NCI-H146 (cell line): Measurements from ENCODE around the gene TUSC2.
A peak's percentile ranks its signal among the peaks of the same experiment; 100 is the strongest.

Experiments used
- DNase-seq: peaks from one replicate; lab custom pipeline; 2025; lab: John Stamatoyannopoulos, UW

Gene TUSC2

DNA sequence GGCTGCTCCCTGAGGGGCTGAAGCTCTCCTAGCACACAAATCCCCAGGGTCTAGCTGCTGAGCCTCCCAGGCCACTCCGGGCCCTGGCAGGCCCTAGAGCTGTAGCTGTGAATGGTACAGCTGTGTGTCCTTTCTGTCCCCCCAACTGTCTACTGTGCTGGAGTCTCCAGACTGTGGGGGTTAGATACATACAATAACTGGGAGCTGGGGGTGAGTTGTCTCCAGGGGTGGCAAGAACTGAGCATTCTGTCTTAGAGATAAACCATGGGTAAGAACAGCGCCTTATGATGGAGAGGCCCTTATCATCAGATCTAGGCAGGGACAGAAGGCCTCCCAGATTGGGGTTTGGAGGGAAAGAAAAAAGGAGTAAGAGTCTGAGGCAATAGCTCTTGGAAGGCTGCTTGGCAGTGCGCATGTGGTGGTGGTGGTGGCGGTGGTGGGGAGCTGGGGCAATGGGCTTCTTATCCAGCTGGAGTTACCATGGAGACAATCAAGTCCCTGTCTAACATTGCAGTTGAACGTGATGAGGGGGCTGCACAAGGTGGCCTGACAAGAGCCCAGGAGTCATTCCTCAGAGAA lies 26.3 kb upstream of the TUSC2 start:
- DNase-seq = no peak

GRCh38 chr3:50353245-50354004 lies 25.4 kb upstream of the TUSC2 start:
- no peak for DNase-seq

GRCh38 chr3:50352781-50353180 lies 24.8 kb upstream of the TUSC2 start:
- no peak for DNase-seq

DNA sequence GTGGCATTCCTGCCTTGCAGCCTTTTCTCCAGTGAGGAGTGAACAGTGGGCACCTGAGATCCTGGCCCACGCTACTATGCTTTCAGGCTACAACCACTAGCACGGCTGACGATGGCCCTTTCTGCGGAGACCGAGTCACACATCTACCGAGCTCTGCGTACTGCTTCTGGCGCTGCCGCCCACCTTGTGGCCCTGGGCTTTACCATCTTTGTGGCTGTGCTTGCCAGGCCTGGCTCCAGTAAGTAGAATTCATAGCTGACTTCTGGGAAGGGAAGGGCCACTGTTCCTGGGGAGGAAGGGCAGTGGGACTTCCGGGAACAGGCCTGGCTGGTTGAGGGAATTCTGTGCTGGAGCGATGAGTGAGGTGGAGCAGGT lies 23.3 kb upstream of the TUSC2 start:
- no peak for DNase-seq

DNA sequence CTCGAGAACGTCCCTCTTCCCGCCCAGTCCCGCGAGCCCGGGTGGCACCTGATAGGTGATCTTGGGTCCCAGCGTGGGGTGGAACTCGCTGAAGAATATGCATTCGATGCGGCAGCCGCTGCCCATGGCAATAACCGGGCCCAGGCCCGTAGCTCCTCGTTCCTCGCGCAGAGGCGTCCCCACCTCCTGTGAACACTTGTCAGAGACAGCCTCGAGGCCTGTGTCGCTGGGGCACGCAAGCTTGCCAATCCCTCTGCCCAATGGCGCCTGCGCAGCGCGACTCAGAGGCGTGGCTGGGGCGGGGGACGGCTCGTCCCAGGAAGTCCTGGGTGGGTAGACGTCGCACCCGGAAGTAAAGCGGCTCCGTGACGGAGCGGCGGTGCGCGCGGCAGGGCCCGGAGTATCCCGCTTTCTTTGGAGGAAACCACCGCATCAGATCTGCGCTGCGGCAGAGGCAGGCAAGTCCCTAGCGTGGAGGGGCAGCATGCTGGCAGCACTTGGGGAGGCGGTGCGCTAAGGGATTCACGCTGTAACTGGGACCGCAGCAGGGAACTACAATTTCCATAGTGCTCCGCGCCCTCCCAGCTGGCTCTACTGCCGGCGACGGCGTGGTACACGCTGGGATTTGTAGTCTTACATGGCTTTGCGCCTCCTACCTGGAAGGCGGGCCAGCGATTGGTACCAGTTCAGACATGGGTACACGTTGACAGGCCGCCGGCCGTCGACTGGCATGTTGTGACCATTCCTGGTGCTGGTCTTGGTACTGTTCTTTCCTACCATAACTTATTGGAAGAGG lies 22.7 kb upstream of the TUSC2 start, which contains the start of the genes CYB561D2 and NPRL2:
CYB561D2 (plus strand) TSS at position 336 of the 796 bp plus-strand sequence. CDS start 572 bp downstream, outside the sequence.
NPRL2 (minus strand) TSS at position 249 of the 796 bp plus-strand sequence; CDS start at position 126, 123 bp downstream.
- DNase-seq = peak; percentile 90

- DNase-seq = no peak
These were observed 22.1 kb upstream of the TUSC2 start for GRCh38 chr3:50350213-50350526.

- DNase-seq = peak; percentile 72
These were observed 19.3 kb upstream of the TUSC2 start for GRCh38 chr3:50347187-50347813.

DNA sequence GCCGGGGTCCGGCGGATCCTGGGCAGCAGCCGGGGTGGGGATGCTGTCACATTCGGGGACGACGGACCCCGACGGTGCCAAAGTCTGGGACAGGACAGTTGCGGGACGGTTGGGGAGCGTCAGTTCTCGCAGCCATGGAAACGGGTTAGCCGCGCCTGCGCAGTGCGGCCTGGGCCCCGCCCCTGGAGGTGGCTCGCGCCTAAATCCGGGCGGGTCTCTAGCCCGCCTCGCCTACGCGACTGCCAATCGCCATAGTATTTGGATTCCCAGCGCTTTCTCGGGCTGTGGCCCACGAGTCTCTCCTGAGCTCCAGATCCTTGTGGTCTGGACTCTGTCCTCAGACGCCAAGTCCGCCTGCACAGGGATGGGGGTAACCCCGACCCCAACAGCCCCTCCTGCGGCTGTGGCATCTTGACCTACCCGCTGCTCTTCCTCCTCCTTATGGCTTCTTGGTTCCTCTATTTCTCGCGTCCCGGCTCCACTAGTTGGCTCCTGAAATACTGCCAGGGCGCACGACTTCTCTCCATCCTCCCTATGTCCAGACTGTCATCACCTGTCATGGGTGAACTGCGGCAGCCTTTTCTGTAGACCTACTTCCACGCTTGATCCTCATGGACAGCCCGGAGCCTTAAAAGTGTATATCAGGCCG lies 17.7 kb upstream of the TUSC2 start, which contains the start of gene ZMYND10:
ZMYND10 (minus strand) TSS at position 147 of the 649 bp plus-strand sequence. CDS start 153 bp downstream, outside the sequence.
- DNase-seq = peak; percentile 64

DNA sequence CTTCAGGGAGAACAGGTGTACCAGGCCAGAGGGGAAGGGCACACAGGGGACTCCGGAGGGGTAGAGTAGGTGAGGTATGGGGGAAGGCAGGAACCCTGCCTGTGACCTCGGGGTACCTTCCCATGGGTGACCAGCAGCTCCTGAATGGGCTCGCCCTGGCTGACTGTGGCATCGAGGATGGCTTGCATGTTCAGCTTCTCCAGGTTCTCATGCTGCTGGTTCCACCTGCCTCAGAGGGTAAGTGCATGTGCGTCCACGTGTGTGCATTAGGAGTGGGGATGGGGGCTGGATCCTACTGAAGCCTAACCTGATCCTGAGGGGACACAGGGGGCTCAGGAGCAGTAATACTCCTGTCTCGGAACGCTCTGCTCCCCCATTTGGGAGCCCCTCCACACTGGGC lies 17.0 kb upstream of the TUSC2 start:
- no peak for DNase-seq

DNA sequence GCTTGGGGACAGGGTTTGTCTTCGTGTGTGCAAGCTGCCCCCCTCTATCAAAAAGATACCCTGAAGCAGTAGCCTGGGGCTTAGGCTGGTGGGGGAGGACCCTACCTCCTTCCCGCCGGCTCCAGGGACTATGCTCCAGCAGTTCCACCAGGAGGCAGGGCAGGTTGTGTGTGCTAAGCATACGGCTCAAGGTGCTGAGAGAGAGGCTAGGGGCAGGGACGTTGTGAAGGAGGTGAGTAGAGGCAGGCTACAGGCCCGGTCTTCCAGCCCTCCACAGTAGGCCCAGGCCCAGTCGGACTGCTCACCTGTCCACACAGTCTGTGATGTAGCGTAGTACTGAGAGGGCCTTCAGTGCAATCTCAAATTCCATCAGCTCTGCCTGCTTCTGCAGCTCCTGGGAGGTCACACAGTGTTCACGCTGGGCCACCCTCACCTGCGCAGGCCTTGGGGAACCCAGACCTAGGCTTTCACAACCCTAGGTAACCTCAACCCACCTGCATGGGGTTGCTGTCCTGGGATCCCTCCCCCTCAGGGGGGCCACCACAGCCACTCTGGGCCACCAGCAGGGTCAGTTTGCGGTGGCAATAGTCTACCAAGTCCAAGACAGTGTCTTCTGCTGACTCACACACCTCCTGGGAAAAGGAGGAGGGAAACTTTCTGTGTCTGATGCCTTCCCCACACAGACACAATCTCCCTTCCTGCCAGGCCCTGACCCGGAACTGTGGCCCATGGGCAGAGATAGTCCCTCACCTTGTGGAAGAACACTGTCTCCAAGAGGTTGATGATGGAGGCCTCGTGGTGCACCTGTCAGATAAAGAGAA lies 15.0 kb upstream of the TUSC2 start:
- no peak for DNase-seq

- DNase-seq = no peak
These were observed 14.1 kb upstream of the TUSC2 start for GRCh38 chr3:50341996-50342650.

DNA sequence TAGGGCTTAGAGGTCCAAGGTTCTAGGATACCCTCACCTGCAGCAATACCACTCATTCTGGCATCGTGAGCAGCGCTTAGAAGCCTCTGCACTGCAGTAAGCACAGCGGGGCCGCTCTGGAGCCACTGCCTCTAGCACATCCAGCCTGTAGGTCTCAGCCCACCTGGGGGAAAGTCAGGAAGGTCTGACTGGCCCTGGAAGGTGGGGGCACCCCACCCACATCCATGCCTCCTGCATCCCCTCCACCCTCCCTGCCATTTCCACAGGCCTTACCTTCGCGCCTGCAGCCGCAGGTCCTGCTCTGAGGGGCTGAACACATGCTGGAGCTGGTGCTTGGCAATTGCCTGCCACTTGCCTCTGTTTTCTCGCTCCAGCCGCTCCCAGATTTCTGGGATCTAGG lies 13.5 kb upstream of the TUSC2 start:
- DNase-seq = no peak

DNA sequence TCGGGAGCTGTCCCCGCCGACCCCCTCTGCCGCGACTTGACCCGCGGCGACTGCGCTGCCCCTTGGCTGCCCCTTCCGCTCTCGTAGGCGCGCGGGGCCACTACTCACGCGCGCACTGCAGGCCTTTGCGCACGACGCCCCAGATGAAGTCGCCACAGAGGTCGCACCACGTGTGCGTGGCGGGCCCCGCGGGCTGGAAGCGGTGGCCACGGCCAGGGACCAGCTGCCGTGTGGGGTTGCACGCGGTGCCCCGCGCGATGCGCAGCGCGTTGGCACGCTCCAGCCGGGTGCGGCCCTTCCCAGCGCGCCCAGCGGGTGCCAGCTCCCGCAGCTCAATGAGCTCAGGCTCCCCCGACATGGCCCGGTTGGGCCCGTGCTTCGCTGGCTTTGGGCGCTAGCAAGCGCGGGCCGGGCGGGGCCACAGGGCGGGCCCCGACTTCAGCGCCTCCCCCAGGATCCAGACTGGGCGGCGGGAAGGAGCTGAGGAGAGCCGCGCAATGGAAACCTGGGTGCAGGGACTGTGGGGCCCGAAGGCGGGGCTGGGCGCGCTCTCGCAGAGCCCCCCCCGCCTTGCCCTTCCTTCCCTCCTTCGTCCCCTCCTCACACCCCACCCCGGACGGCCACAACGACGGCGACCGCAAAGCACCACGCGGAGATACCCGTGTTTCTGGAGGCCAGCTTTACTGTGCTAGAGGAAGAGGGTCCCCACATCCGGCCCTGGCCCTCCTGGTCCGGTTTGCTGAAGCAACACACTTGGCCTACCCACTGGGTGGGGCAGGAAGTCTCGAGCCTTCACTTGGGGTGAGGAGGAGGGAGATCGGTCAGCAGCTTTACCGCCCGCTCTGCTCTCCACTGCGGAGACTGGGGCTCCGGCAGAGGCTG lies 12.7 kb upstream of the TUSC2 start, which contains the start of gene RASSF1:
RASSF1 (minus strand) TSS at position 389 of the 882 bp plus-strand sequence; CDS start at position 358, 31 bp downstream.
- DNase-seq = no peak

GRCh38 chr3:50340147-50340447 lies 12.1 kb upstream of the TUSC2 start:
- DNase-seq = no peak

DNA sequence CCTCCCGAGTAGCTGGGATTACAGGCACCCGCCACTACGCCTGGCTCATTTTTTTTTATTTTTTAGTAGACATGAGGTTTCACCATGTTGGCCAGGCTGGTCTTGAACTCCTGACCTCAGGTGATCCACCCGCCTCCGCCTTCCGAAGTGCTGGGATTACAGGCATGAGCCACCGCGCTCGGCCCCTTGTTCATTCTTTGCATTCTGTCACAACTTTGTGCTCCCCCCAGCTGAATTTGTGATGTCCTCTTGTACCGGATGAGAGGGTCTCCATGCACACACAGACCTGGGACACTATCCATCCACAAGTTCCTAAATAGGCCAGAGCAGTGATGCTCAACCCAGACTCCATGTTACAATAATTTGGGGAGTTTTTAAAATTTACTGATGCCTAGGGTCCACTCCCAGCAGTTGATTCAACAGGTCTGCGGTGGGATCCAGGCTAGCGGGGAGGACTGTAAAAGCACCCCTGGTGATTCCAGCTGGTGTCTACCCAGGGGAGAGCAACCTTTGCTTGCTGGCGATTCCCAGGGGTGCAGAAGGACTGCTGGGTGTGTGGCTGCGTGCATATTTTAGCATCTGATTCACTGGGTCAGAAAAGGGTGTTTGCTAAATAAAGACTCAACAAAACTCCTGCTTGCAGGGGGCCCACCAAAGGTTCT lies 11.6 kb upstream of the TUSC2 start:
- DNase-seq = no peak

DNA sequence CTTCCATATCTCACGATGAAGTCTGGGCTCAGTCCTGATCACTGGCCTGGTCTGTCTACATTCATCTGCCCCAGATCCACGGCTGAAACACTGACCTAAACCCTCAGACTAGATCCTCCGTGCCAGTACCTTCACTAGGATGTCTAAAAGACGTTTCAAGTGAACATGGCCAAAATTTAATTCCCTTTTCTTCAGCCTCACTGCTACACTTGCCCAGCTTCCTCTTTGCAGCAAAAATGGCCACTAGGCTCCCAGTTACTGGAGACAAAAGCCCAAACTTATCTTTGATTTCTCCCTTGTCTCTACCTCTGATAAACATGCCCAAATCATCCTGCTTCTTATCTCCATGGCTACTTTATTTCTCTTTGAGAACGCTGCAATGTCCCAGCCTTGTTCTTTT lies 10.9 kb upstream of the TUSC2 start:
- DNase-seq = no peak

GRCh38 chr3:50337175-50337861 lies 9.3 kb upstream of the TUSC2 start:
- DNase-seq = peak; percentile 98

- DNase-seq = no peak
These were observed 8.6 kb upstream of the TUSC2 start for GRCh38 chr3:50336452-50337174.
